Measurements from ENCODE around the gene GOLGA6A.
"Not testable (repeated sequence)": the region's sequence is repeated elsewhere in the genome, so short reads cannot be mapped to it uniquely, and the experiment has no call there.

DNA sequence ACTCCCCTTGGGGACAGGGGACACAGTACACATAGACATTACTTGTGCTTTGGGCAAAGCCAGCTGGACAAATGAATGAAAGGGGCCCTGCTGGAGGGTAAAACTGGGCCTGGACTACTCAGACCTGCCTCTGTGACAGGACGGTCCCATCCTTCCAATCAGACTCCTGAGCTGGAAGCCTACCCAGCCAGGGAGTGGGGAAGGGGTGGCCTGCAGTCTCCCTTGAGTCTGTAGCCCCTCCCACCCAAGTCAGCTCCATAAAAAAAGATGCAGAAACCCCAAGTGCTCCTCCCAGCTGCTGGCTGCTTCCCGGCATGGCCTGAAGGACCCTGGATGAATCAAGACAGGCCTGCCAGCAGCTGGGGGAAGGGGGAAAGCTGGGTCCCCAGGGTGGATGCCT, 12.2 kb upstream of the GOLGA6A start:
- TF ChIP-seq EZH2phosphoT487 (IDR thresholded peaks at IDR 0.05; ENCODE audit: borderline replicate concordance, low read length); EZH2 (IDR thresholded peaks at IDR 0.05; ENCODE audit: low read length, unreplicated experiment): not testable (repeated sequence)
- TF ChIP-seq, protein P1, sequence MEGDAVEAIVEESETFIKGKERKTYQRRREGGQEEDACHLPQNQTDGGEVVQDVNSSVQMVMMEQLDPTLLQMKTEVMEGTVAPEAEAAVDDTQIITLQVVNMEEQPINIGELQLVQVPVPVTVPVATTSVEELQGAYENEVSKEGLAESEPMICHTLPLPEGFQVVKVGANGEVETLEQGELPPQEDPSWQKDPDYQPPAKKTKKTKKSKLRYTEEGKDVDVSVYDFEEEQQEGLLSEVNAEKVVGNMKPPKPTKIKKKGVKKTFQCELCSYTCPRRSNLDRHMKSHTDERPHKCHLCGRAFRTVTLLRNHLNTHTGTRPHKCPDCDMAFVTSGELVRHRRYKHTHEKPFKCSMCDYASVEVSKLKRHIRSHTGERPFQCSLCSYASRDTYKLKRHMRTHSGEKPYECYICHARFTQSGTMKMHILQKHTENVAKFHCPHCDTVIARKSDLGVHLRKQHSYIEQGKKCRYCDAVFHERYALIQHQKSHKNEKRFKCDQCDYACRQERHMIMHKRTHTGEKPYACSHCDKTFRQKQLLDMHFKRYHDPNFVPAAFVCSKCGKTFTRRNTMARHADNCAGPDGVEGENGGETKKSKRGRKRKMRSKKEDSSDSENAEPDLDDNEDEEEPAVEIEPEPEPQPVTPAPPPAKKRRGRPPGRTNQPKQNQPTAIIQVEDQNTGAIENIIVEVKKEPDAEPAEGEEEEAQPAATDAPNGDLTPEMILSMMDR (conservative IDR thresholded peaks at IDR 0.05; ENCODE audit: low read depth, low read length), result not testable (repeated sequence)
